Gastroesophageal sphincter (tissue), 3 donors: ENCODE measurements around the gene ATF4.

ENCODE experiments used
- CTCF ChIP-seq, 4 experiments: fragments of 200-600 bp in 2 of 4; fragments of 450-650 bp in 2 of 4; sonication (generic) in 1 of 4; IDR thresholded peaks; one replicate each; pipeline ENCODE4 v1.5.1; 2017 to 2019; ENCODE audit warnings: antibody characterized with exemption in 4 of 4, mild to moderate bottlenecking in 2 of 4, moderate library complexity in 2 of 4
- EP300 ChIP-seq: sonication (generic); formaldehyde crosslinking; IDR thresholded peaks from one replicate; pipeline ENCODE4 v1.6.1; 2017; ENCODE audit warnings: antibody characterized with exemption, mild to moderate bottlenecking
- POLR2A ChIP-seq, 2 donors: fragments of 450-650 bp; IDR thresholded peaks; one replicate each; pipeline ENCODE4 v1.6.1; 2017; ENCODE audit warnings: antibody characterized with exemption in 2 of 2, mild to moderate bottlenecking in 2 of 2, moderate library complexity in 1 of 2

GRCh38 chr22:39512026-39512425 is 8.3 kb upstream of the ATF4 start:
- no peak for TF ChIP-seq CTCF (IDR thresholded peaks at IDR 0.05)
- no peak for TF ChIP-seq POLR2A (IDR thresholded peaks at IDR 0.05)
- TF ChIP-seq EP300, result no peak
